Right lung (tissue), 5 donors: Measurements from ENCODE around the gene TSPAN14. TPM values are rescaled to one million over a fixed set of nuclear protein-coding genes. Genes with fewer than 3 reads are reported as not detected.

Source experiments
- DNase-seq, 2 donors: peaks; one replicate each; pipeline ENCODE4 v3.0.0-alpha.2; 2013
- polyA plus RNA-seq, 5 donors: library from polyadenylated mRNA; unstranded; fragments of 120-200 nt; gene quantifications; one replicate each; pipeline versions ENCODE4 v1.2.1 to v1.2.3, GENCODE V29; 2013; ENCODE audit warnings: inconsistent platforms in 1 of 5, low replicate concordance in 1 of 5; ENCODE audit not compliant: insufficient read length in 5 of 5, insufficient read depth in 1 of 5

Gene TSPAN14
- polyA plus RNA-seq, 5 donors: 69.4 to 95.1 (median 78.3) TPM

- DNase-seq: no peak
Observed at GRCh38 chr10:80421050-80421706, 32.9 kb upstream of the TSPAN14 start.

- no peak for DNase-seq
Observed at GRCh38 chr10:80421707-80422536, 32.2 kb upstream of the TSPAN14 start.

DNA sequence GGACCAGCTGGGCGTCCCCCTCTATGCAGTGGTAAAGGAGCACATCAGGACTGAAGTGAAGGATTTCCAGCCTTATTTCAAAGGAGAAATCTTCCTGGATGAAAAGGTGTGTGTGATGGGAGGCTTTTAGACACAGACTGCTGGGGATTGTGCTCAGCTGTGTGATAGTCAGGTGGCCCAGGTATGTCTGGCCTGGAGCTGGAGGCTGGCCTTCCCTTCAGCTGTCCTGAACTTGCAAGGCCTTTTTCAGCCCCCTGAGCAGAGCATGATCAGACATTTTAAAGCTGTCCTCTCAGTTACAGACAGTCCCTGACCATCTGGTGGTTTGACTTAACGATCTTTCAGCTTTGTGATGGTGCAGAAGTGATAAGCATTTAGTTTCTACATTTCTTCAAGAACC is 28.2 kb upstream of the TSPAN14 start:
- no peak for DNase-seq

GRCh38 chr10:80427541-80427940 is 26.6 kb upstream of the TSPAN14 start:
- DNase-seq: no peak

DNA sequence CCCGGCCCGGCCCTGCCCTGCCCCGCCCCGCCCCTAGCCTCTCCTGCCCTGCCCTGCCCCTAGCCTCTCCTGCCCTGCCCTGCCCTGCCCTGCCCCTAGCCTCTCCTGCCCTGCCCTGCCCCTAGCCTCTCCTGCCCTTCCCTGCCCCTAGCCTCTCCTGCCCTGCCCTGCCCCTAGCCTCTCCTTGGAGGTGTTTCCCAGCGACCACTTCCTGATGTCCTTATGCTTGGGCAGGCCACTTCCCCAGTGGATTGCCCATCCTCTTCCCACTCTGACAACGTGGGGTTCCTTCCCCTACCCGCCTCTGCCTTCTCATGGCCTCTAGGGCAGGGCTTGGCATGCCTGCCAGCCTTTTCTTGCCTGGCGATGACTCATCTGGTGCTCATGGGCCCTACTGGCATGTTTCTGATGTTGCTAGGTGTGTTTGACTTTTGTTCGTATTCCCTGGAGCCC is 24.6 kb upstream of the TSPAN14 start:
- no peak for DNase-seq

- no peak for DNase-seq
Observed at GRCh38 chr10:80433134-80433533, 21.0 kb upstream of the TSPAN14 start.

DNA sequence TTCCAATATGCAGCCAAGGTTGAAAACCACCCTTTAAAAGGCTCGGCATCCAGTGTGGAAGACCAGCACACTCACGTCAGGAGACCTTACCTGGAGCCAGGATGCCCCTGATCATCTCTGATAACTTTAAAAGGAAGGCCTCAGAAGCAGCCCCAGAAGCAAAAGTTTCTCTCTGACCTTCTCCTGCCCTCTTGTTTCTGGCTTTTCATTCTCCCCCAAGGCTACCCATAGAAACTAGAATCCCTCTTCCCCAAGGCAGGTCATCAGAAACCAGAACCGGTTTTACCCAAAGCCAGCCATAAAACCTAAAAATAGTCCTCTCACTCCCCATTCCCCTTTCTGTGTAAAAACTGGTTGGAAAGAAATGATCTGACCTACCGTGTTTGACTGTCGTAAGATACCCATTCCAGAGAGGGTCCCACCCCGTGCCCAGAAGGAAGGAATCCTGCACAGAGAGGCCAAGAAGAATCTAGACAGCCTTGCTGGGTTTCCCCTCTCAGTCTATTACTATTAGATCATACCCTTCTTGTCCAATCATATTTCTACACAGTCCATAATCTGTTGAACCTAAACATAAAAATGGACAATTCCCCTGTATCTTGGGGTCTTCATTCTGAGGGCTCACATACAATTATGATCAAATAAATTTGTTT is 17.5 kb upstream of the TSPAN14 start:
- DNase-seq: no peak

DNA sequence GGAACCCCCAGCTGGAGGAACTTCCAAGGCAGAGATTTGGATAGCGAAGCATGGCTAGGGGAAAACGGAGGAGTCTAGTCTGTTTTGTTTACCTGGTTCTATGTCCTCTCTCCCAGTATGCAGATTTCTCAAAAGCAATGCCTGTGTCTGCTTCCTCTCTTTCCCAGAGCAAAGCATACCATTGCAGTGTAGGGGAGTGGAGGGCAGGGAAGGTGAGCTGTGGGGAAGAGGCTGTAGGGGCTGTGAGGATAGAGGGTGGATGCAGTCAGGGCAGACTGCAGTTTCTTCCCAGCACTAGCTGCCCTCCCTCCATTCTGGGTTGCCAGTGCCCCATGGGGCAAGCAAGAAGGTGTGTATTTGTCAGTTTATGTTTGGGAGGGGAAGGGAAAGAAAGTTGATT is 16.9 kb upstream of the TSPAN14 start:
- no peak for DNase-seq

DNA sequence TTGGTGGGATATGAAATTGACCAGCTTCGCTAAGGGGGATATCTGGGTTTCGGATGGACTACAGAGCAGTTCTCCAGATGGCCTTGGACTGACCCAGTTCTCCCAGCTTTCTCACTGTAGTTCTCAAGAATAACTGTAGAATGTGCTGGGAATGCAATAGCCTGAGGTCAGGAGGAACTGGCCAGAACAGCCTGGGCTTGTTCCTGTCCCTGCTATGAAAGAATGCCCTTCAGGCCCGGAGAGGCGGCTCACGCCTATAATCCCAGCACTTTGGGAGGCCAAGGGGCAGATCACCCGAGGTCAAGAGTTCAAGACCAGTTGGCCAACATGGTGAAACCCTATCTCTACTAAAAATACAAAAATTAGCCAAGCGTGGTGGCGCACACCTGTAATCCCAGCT is 12.3 kb upstream of the TSPAN14 start:
- no peak for DNase-seq

- DNase-seq: no peak
Observed at GRCh38 chr10:80442879-80443278, 11.2 kb upstream of the TSPAN14 start.

GRCh38 chr10:80443531-80443974 is 10.6 kb upstream of the TSPAN14 start:
- DNase-seq: no peak

DNA sequence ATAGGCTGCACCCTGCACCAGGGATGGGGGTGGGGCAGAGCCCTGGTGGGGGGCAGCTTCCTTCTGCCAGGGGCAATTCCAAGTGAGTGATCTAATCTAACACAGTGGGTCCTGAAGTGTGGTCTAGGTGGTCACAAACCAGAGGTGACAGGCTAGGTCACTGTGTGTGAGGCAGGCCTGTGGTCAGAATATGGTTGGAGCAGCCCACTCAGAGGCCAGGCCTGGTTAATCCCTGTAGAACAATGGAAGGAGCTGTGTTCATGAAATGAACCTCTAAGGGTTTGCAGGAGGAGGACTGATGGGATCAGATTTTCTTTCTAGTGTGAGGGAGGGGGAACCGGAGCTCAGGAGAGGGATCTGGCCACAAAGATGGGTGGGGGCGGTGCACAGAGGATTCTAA is 10.0 kb upstream of the TSPAN14 start:
- DNase-seq: no peak

- DNase-seq: peak; percentile 46 to 72
Observed at GRCh38 chr10:80444646-80445319, 9.3 kb upstream of the TSPAN14 start.

- DNase-seq: no peak
Observed at GRCh38 chr10:80447436-80448190, 6.5 kb upstream of the TSPAN14 start.

GRCh38 chr10:80448209-80448942 is 5.7 kb upstream of the TSPAN14 start:
- no peak for DNase-seq

- DNase-seq: no peak
Observed at GRCh38 chr10:80449520-80449919, 4.6 kb upstream of the TSPAN14 start.

DNA sequence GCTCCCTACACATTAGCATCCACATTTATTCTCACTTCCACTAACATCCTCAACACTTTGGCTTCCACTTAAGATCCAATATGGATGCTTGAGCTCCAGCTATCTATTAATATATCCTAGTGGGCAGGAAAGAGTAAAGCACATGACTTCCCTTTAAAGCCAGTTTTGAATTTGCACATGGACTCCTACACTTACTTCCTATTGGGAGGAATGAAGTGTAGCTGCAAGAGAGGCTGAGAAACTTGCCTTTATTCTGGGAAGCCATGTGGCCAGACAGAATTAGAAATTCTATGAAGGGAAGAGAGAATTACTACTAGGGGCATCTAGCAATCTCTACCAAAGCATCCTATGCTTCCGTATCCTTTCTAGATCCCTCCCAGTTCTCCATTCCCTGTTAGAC is 3.0 kb upstream of the TSPAN14 start:
- no peak for DNase-seq

DNA sequence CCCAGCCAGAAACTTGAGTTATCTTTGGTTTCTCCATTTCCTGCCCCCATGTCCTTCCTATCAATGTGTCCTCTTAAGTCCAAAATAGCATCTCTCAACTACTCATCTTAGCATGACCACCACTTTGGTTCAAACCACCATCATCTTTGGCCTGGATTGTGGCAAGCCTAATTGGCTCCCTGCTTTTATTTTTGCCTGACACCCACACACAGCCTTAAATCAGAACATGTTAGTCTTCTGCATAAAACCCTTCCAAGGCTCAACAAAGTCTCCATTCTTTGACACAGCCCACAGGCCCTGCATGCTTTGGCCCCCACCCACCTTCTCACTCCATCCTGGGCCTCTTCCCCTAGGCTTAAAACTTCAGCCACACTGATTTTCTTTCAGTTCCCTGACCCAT is 2.0 kb upstream of the TSPAN14 start:
- DNase-seq: no peak

GRCh38 chr10:80452640-80453039 is 1.5 kb upstream of the TSPAN14 start:
- no peak for DNase-seq

- DNase-seq: no peak
Observed at GRCh38 chr10:80453056-80453841, 861 bp upstream of the TSPAN14 start.
